GM19193 (cell line): Measurements from ENCODE around the gene IL5RA.

Experiments used
- POLR2A ChIP-seq: IDR thresholded peaks from 4 replicates; pipeline ENCODE4 v1.6.1; 2011; ENCODE audit not compliant: insufficient read depth, insufficient read length; ENCODE audit errors: extremely low read depth

Gene IL5RA

GRCh38 chr3:3119393-3119851 is 9.2 kb upstream of the IL5RA start:
- no peak for TF ChIP-seq POLR2A

DNA sequence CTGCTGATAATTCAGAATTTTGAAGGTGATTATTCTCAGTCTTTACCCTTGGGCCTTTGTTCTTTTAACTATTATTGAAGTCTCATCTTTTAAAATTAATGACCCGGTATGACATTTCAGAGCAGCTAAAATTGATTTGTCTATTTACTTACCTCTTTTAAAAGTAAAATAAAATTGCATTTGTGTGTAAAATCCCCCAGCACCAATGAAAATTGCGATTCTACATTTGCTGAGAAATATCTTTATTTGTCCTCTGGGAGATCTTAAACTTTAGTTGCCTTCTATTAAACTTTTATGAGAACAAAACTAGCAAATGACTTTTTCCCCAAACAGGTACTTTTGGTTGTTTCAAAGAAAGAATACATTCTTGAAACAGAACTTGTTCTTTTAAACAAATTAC is 7.5 kb upstream of the IL5RA start:
- no peak for TF ChIP-seq POLR2A

- no peak for TF ChIP-seq POLR2A
Observed at GRCh38 chr3:3113042-3113709, 3.0 kb upstream of the IL5RA start.

DNA sequence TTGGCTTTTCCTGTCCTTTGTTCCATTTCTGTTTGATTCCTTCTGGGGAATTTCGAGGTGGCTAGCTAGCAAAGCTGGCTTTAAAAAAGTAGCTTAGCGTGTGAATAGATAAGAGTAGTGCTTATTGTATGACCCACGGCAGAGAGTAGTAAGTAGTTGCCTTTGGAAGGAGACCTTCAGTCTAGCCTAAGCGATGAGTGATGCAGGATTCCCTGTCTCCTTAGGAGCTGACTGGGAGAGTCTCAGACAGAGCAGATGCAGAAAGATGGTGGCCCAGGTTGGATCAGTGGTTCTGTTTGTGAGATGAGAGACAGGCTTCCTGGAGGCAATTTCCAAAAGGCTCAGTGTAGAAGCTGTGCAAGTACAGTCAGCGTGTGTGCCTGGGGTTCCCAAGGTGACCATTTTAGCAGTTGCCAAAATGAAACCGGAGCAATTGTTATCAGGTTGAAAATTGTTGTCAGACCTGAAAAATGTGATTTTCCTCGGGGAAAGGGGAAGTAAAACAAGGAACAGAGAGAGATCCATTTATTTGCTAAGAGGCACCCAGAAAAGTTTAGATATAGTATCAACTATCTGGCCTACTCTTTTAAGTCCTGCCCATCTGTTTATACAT is 681 bp upstream of the IL5RA start:
- TF ChIP-seq POLR2A: no peak

GRCh38 chr3:3109407-3110298 is 521 bp downstream of the IL5RA start:
- no peak for TF ChIP-seq POLR2A

GRCh38 chr3:3107858-3108257 is 2.3 kb downstream of the IL5RA start:
- TF ChIP-seq POLR2A: no peak

DNA sequence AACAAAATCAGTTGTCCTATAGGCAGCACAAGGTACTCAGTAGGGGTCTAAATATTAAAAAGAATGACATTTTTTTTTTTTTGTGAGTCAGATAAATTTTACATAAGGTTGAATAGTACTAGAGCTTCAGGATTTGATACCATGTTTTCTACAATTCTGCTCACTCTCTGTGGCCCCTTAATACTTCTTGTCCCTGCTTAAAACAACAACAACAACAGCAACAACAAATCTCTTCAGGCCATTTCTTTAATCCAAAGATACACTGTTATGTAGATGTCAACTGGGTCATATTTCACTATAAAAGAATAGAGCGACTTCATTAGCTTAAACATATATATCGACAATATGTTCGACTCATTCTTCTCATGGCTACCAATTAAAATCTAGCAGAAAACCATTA is 3.0 kb downstream of the IL5RA start:
- TF ChIP-seq POLR2A: no peak

- TF ChIP-seq POLR2A: no peak
Observed at GRCh38 chr3:3105815-3106214, 4.4 kb downstream of the IL5RA start.

- TF ChIP-seq POLR2A: no peak
Observed at GRCh38 chr3:3105246-3105645, 4.9 kb downstream of the IL5RA start.

DNA sequence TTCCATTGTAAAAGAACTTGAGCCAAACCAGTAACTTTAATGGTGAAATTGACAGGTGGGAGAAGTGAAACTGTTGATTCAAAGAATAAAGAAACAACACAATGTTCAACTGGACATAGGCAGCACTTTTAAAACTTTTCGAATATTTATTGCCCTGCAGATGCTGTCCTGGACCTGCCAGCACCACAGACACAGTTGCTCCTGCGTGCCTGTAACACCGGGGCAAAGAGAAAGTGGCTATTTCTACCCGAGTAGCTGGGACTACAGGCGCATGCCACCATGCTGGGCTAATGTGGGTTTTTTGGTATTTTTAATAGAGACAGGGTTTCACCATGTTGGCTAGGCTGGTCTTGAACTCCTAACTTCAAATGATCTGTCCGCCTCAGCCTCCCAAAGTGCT is 7.4 kb downstream of the IL5RA start:
- no peak for TF ChIP-seq POLR2A

GRCh38 chr3:3101660-3102458 is 8.3 kb downstream of the IL5RA start:
- no peak for TF ChIP-seq POLR2A

DNA sequence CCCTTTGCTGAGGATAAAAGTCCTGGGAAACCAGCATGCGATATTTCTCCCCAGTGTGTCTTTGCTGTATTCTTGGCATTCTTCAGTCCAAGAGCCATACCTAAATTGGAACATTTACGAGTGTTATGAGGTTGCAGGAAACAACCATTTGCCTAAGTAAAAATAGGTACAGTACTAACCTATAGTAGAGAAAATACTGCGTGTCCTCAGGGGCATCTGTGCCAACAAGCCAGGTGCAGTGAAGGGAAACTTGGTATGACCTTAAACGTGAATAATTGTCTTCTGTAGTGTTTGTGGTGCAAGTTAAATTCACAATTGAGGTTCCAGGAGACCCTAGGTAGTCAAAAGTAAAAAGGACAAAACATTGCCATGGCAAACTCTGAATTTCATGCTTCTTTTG is 12.2 kb downstream of the IL5RA start:
- TF ChIP-seq POLR2A: no peak

DNA sequence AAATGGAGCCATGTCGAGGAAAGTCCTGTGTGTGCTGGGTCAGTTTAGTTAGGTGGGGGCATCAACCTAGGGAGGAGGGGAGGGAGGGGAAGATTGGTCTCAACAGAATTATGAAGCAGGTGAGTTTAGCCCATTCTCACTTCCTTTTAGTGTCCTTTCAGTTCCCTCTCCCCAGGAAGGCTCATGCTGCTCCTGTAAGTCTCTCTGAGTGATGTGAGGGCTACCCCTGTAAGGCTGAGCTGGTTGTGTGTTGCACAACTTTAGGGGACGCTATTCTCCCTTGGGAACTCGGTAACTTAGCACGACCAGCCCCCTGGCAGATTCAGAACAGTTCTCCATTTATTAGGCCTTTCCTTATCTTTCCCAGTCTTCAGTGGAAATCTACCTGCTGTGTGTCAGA is 21.2 kb downstream of the IL5RA start:
- TF ChIP-seq POLR2A: no peak

DNA sequence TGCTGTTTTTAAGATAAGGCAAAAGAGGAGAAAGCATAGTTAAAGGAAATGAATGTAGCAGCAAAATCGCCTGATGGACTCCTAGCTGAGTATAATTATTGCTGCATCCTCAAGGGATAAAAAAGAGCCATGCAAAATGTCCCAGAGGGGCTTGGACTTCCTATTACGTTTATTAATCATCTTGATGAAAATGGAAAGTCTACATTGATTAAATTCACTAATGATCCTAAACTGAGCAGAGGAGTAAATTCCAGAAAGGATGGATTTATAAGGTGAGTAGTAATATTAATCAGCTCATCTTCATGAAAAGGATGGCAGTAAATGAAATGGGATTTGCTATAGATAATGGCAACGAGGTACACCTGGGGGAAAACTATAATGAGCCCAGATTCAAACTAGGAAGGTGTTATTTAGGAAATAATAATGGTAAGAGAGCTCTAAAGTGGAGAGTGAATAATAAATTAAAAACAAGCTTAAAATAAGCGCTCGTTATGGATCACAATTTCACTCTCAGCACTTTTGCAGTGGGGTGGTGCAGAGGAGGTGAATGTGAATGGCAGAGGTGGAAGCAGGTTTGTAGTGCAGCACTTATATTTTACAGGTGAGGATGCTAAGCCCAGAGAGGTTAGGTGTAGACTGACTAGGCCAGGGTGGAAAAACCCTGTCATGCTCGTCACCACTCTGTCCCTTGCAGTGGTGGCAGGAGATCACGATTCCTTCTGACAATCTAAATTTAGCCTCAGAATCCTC is 22.3 kb downstream of the IL5RA start:
- TF ChIP-seq POLR2A: no peak
